SKM-1 treated with dmso at 0.1 percent for 144 hours (cell line): Measurements from ENCODE around the gene RBP3.
A peak's percentile ranks its signal among the peaks of the same experiment; 100 is the strongest.
"Not testable (repeated sequence)": the region's sequence is repeated elsewhere in the genome, so short reads cannot be mapped to it uniquely, and the experiment has no call there.

ENCODE experiments used
- DNase-seq: peaks from one replicate; lab custom pipeline; 2025; ENCODE audit not compliant: unreplicated experiment; lab: John Stamatoyannopoulos, UW

Gene RBP3

DNA sequence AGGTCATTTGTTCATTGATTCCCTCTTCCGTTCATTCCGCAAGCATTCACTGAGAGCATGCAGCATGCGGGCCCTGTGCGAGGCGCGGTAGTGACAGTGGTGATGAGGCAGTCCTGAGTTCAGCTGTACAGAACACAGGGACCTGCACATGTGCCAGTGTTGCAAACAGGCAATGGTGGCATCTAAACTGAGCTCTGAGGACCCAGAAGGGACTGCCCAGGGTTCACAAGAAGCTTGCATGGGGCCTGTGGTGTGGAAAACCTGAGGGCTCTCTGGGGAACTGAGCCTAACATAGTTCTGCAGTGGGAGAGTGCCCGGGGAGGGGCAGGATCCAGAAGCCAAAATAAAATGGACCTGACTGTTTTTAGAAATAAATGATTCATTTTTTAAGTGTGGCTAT lies 22.7 kb downstream of the RBP3 start:
- DNase-seq, result no peak

- DNase-seq, result no peak
These were observed 23.7 kb downstream of the RBP3 start for GRCh38 chr10:47371629-47372485.

GRCh38 chr10:47372726-47373125 lies 24.6 kb downstream of the RBP3 start:
- DNase-seq, result no peak

DNA sequence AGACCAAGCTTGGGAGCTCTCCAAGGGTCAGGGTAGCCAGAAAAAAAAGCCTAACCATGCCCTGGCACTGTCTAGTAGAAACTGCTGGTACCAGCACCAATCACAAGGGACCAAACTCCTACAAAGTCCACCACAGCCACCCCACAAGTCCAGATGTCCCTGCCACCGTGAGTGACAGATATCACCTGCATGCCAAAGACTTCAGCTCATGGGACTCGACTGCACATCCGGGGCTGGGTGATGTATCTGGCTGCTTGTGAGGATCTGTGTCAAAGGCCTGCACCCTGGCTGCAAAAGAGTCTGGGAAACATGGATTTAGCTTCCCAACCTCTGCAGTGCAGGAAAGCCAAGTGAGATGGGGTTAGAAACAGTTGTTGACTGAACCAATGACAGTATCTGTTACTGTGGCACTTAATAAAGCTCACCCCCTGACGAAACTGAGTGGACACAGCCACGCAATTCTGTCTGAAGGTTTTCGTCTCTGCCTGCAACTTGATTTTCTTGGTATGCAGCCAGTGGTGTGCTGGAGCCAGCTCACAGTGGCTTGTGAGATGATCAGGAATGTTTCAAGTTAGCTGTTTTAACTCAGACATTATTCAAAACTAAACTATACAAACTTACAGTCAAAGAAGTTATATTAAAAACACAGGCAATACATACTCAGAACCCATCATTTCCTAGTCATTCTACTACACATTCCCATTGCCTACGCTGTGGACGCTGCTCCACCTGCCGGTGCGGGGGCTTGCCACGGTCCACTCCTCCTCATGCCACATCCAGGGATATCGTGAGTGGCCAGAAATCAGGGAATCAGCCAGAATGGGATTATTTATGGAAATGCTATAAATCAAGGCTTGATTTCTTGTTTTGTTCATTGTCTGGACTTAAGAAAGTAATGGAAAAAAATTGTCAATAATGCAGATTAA lies 26.7 kb downstream of the RBP3 start:
- DNase-seq, result no peak

DNA sequence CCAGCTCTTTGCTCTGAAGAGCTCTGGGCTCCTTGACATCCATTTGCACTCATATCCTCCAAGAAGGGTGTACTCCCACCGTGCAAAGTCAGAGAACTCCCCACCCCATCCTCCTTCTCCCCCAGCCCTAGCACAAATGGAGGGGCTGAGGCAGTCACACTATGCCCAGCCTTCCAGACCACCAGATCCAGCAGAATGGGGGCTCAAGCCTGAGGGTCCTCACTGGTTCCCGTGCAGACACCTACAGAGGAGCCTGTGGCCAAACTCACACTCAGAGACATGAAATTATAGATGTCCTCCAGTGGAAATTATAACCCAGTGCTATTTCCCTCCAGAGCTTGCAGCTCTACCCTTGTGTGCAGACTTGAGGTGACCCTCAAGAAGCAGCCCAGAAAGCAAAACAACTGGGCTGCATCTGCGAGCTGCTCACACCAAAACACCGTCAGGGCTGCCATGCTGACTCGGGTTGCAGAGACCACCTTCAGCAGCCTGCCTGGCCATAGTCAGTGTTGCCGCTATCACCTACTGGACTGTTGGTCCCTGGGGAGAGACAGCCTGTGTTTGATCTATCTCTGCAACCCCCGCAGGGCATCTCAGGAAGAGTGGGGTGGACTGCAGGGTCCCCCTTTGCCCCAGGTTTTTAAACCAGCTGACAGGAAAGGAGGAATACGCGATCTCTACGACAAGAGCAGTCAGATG lies 28.5 kb downstream of the RBP3 start:
- DNase-seq, result no peak

DNA sequence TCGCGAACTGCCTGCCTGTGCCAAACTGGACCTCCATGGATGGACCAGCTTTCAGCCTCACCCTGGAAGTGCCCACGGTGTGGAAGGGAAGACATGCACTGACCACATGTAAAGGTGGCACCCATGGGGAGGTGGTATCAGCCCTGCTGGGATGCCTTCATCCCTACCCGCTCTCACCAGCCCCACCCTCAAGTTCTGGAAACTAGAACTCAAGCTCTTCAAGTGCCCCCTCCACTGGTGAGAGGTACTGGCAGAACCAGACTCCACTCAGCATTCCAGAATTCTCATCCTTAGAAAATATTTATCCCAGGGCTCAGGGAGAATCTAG lies 30.0 kb downstream of the RBP3 start:
- DNase-seq, result no peak

GRCh38 chr10:47378606-47379444 lies 30.7 kb downstream of the RBP3 start:
- no peak for DNase-seq

- DNase-seq, result no peak
These were observed 31.3 kb downstream of the RBP3 start for GRCh38 chr10:47379445-47379785.

- no peak for DNase-seq
These were observed 31.7 kb downstream of the RBP3 start for GRCh38 chr10:47379901-47380300.

DNA sequence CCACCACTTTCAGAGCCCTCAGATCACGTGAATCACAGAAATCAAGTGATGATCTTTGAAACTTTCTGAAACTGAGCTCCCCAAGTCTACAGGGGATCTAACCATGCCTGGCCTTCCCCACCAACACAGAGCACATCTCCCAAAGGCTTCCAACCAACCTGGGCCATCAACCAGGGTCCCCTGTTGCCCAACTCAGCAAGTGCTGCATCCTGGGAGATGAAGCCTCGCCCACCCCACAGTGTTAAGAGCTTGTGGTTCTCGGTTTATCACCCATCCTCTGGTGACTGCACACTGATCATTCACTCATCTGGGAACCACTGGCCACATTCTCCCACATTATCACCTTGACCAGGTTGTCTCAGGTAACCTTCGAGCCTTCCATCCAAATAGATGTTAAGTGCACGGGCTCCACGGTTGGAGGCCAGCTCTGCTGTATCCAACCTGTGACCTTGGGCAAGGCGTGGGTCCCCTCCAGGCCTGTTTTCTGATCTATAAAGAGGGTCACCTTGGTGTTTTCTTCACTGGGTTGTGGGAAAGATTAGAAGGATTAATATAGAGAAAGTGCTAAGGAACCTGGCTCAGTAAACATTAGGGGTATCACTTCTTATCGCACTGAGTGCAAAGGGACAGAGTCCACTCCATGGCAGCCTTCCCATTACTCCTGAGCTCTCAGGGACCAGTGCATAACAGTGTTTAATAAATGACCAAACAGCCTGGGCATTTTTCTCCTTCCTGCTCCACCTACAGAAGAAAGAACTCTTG lies 32.4 kb downstream of the RBP3 start:
- no peak for DNase-seq

- DNase-seq, result no peak
These were observed 32.9 kb downstream of the RBP3 start for GRCh38 chr10:47381103-47381395.

GRCh38 chr10:47381427-47382379 lies 33.5 kb downstream of the RBP3 start:
- no peak for DNase-seq

DNA sequence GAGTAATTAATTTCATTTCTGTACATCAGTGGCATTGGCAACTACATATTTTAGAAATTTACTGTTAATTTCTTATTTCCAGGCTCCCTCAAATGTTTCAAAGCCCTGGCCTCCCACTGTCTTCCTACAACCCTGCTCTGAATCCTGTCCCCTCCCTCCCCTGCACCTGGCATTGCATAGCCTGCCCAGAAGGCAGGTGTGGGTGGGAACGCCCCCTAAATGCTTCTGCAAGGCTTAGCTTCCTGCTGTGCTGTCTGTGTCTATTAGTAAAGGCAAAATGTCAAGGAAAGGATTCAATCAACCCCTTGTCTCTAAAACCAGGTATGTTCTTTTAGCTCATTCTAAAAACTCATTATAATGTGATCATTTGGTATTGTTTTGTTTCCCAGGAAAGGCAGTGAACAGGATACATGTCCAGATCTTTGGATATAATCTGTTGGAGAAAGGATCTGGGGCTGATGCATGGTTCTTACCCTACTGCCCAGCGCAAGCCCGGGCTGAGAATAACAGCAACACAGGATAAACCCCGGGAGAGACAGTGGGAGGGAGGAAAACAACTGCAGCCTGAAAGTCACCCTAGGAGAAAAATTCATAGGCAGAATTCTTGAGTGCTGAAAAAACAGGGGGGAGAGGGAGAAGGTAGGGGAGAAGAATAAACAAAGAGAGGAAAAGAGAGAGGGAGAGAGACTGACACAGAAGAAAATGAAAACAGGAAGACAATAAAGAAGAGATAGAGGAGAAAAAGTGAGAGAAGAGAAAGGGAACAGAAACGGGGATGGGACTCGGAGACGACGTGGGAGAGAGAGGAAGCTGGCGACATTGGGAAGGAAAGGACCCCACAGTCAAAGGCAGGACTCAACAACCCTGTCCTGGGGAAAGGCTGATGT lies 35.3 kb downstream of the RBP3 start:
- no peak for DNase-seq

DNA sequence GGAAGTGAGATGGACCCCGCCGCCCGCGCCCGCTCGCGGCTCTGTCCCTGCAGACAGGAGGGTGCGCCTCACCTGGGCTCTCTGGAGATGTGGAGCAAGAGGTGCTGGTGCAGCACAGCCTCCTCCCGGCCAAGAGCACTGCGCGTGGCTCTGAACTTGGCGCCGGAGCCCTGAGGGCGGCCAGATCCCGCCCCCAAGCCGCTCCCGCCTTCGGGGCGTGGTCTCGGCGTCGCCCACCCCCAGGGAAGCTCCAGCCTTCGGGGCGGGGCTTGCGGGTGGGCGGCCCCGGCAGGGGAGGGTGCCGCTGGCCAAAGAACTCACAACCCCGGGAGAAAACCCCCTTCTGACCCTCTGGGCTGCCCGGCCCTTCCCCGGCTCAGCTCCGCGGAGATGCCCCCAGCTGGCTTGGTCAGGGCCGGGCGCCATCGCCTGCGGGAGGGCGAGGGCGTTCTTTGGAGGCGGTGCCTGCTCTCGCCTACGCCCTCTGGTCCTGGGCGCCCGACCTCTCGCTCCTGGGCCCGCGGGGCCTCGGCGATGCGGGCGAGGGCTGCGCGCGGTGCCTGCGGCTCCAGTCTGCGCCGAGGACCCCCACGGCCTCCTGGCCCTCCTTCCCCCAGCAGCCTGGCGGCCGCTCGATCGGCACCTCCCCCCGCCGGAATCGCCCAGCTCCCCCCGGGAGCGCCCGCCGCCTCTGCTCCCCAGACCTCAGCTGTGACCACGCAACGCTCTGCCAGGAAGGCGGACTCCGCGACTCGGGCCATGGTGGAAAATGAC lies 36.2 kb downstream of the RBP3 start, which contains the start of gene ZNF488:
TSS of gene ZNF488 (minus strand) at position 146 of the 774 bp plus-strand sequence. CDS start 15,464 bp downstream, outside the sequence.
- DNase-seq, result peak; percentile 84

GRCh38 chr10:47386104-47386503 lies 37.9 kb downstream of the RBP3 start:
- DNase-seq, result not testable (repeated sequence)

- no peak for DNase-seq
These were observed 40.7 kb downstream of the RBP3 start for GRCh38 chr10:47388879-47389278.

DNA sequence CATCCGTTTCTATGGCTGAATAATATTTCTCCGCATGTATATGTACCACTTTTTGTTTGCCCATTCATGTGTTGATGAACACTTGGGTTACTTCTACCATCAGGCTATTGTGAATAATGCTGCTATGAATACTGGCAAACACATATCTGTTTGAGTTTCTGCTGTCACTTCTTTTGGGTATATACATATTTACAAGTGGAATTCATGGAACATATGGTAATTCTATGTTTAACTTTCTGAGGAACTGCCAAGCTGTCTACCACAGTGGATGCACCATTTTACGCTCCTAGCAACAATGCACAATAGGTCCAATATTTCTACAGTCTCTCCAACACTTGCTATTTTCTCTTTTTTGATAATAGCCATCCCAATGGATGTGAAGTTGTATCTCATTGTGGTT lies 41.5 kb downstream of the RBP3 start:
- no peak for DNase-seq
